Germinal center (tissue), 1 donor: Measurements from ENCODE around the gene CDC26.
A peak's percentile ranks its signal among the peaks of the same experiment; 100 is the strongest.
"Not testable (repeated sequence)": the region's sequence is repeated elsewhere in the genome, so short reads cannot be mapped to it uniquely, and the experiment has no call there.

Experiments used
- DNase-seq: peaks from one replicate; pipeline ENCODE4 v3.0.0; 2012; ENCODE audit warnings: mixed read lengths, low spot score

Gene CDC26

DNA sequence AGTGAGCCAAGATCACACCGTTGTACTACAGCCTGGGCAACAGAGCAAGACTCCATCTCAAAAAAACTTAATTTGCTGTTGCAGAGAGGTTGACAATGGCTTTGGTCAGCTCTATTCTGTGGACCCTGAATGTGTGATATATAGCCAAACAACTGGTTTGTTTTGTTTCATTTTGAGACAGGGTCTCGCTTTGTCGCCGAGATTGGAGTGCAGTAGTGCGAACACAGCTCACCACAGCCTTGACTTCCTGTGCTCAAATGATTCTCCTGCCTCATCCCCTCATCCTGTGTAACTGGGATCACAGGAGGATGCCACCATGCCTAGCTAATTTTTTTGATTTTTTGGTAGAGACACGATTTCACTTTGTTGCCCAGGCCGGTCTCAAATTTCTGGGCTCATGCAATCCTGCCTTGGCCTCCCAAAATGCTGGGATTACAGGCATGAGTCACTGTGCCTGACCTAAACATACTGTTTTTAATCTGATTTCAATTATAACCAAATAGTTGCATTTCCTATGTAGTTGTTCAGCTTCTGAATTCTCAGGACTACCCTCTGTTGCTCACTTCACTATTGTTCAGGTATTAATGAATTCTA, 18.0 kb upstream of the CDC26 start:
- DNase-seq, result no peak

DNA sequence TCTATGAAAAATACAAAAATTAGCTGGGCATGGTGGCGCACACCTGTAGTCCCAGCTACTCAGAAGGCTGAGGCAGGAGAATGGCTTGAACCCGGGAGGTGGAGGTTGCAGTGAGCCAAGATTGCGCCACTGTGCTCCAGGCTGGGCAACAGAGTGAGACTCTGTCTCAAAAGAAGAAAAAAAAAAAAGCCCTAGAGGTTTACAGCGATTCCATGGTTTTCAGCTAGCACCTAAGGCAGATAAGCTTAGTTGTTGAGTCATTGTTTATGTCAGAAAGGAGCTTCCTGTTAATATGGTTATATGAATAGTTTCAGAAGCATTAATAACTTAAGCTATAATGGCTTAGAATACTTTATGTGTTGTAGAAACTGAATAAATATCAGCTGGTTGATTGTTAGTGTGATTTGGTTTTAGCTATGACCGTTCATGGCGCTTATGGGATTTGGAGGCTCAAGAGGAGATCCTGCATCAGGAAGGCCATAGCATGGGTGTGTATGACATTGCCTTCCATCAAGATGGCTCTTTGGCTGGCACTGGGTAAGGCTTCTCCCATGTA, 14.8 kb upstream of the CDC26 start:
- DNase-seq, result no peak

DNA sequence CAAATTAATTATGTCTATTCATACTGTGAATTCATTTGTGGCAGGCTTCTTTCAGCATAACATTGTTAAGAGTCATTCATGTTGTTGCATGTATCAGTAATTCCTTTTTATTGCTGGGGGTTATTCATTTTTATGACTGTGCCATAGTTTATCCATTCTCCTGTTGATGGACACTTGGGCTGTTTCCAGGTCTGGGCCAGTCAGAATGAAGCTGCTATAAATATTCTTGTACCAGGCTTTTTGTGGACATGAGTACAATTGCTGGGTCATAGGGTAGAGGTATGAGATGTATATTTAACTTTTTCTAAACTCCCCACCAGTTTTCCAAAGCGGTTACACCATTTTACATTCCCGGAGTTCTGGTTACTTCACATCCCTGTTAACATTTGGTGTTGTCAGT, 13.7 kb upstream of the CDC26 start:
- DNase-seq, result no peak

DNA sequence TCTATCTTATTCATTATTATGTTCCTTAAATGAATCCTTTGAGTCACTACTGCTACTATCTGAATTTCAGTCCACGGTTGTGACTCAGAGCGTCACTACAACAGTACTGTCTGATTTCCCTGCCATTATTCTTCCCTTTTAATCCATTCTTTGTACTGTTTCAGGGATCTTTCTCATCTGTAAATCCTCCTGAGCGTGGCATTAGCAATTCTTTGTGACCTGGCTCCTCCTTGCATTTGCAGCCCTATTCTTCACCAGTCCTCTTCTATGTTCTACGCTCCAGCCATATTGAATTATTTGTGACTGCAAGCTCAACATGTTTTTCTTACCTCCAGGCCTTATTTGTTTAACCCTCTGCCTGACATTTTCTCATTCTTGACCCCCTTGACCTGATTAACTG, 6.0 kb upstream of the CDC26 start:
- no peak for DNase-seq

DNA sequence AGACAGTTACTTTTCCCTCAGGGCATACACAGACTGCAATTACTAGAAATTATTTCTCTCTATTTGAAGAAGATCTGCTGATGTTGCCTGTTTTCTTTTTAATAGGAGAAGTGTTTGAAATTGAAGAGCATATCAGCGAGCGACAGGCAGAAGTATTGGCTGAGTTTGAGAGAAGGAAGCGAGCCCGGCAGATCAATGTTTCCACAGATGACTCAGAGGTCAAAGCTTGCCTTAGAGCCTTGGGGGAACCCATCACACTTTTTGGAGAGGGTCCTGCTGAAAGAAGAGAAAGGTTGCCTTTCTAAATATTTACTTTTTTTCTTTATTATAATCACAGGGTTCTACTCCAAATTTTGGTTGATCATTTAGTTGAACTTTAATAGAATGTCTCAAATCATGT, 3.5 kb upstream of the CDC26 start:
- no peak for DNase-seq

DNA sequence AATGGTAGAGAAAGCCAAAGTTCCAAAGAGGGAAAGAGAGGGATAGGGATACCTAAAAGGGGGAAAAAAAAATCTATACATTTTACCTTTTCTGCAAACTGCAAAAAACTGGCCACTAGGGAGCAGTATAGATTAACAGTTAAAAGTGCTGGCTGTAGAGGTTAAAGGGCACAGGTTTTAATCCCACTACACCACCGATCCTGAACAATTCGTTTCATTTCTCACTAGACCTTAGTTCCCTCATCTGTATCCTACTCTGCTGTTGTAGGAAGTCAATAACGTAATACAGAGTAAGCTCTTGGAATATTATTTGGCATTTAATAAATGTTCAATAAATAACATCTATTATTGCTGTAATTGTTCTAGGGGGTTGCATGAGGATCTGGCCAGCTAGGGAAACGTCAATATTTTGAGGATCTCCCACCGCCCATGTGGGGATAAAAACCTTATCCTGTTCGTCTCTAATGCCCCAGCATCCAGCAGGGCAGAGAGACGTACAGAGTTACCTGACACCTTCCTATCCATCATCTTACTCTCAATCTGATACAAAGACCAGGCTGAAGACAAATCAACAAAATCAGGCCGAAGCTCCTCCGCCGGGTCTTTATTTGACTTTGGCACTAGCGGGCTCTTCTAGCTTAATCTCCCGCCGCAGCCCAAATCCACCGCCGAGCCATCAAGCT, 757 bp downstream of the CDC26 start:
- DNase-seq, result peak; percentile 68

DNA sequence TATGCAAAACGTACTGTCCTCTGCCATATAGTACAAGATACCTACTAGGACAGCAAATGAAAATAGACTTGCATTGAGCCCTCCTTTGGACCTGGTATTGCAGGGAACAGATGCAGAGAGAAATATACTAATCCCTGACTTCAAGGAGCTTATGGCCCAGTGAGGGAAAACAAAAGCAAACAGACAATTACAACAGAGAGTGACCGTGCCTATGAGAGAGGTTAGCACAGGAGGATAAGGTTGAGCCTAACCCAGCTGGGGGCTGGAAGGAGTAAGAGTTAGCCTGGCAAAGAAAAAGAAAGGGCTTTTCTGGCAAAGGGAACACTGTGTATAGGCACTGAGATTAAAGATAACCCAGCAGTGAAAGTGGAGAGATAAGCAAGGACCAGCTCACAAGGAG, 5.5 kb downstream of the CDC26 start:
- DNase-seq, result no peak

DNA sequence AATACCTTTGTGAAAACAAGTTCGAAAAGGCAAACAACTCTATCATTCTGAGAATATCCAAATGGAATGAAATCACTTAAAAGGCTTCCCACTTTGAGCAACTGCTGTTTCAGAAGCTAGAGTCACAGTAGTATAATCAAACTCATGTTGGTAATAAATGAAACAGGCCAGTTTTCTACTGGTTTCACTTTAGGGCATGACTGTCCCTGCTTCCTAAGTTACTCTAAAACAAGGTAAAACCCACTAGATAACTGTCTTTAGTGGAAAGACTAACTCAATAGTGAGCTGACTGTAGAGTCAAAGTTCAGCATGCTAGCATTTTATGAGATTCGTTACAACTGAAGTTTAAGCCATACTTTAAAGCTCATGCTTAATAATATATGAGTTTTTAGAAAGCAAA, 6.0 kb downstream of the CDC26 start:
- DNase-seq, result no peak

- no peak for DNase-seq
Measured at GRCh38 chr9:113267911-113268566, 7.3 kb downstream of the CDC26 start.

- no peak for DNase-seq
Measured at GRCh38 chr9:113266174-113266573, 9.2 kb downstream of the CDC26 start.

GRCh38 chr9:113261917-113262671, 13.3 kb downstream of the CDC26 start:
- DNase-seq, result no peak

- no peak for DNase-seq
Measured at GRCh38 chr9:113258282-113258681, 17.1 kb downstream of the CDC26 start.

DNA sequence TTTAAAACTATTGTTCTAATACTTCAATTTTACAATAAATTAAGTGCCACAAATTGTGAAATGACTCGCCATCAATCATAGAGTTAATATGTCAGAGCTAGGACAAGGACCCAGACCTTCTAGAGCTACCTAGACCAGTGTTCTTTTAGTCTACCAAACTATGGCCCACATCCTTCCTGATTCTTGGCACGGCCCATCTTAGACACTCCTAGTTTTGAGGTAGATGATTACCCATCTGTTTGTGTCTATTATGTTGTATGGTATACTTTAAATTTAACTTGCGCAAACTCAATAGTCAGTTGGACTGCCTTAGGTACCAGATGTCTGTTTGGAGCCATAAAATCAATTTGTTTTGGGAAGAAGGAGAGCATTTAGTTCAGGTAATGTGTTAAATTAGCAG, 17.5 kb downstream of the CDC26 start:
- no peak for DNase-seq

- DNase-seq, result no peak
Measured at GRCh38 chr9:113255438-113255837, 19.9 kb downstream of the CDC26 start.

GRCh38 chr9:113254991-113255390, 20.4 kb downstream of the CDC26 start:
- DNase-seq, result no peak

DNA sequence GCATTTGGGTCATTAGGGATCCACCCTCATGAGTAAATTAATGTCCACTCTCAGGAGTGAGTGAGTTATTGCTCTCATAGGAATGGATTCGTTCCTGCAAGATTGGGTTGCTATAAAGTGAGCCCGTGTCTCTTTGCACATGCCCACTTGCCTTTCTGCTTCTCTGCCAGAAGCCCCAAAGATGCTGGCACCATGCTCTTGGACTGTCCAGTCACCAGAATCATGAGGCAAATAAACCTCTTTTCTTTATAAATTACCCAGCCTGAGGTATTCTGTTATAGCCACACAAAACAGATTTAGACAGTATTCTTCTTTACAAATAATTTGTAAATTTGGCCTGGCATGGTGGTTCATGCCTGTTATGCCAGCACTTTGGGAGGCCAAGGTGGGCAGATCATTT, 24.6 kb downstream of the CDC26 start:
- no peak for DNase-seq

DNA sequence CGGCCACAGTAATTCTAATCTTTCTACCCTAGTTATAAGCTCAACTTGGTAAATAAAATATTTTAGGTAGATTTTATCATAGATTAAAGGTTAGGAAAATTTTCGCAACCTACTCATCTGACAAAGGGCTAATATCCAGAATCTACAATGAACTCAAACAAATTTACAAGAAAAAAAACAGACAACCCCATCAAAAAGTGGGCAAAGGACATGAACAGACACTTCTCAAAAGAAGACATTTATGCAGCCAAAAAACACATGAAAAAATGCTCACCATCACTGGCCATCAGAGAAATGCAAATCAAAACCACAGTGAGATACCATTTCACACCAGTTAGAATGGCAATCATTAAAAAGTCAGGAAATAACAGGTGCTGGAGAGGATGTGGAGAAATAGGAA, 25.7 kb downstream of the CDC26 start:
- not testable (repeated sequence) for DNase-seq

- no peak for DNase-seq
Measured at GRCh38 chr9:113247640-113248039, 27.7 kb downstream of the CDC26 start.

- no peak for DNase-seq
Measured at GRCh38 chr9:113246928-113247327, 28.4 kb downstream of the CDC26 start.

- DNase-seq, result no peak
Measured at GRCh38 chr9:113245894-113246293, 29.5 kb downstream of the CDC26 start.

DNA sequence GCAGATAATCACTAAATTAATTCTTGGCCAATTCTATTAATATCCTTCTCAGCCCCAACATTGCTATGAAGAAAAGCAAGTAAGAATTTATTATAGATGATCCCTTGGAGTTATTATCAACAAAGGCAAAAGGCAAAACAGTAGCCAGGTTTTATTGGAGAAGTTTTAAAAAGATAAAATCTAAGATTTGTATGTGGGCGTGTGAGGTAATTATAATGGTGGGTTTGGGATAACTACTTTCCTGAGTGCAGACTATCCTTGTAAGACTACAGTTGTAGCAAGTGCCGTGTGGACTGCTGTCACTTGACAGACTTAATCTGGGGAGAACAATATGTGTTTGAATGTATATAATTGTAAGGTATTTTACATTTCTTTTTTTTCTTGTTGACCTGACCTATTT, 30.8 kb downstream of the CDC26 start:
- no peak for DNase-seq

GRCh38 chr9:113241161-113241560, 34.2 kb downstream of the CDC26 start:
- no peak for DNase-seq

- DNase-seq, result no peak
Measured at GRCh38 chr9:113238859-113239232, 36.5 kb downstream of the CDC26 start.
